Colonic mucosa (tissue), 4 donors: ENCODE measurements around the gene CAMTA1. TPM values are rescaled to one million over a fixed set of nuclear protein-coding genes. Genes with fewer than 3 reads are reported as not detected.

Experiments
- DNase-seq: peaks from one replicate; pipeline ENCODE4 v3.0.0-alpha.2; 2020
- H3K27ac ChIP-seq: fragments of 200-600 bp; one replicate; pipeline ENCODE4 v1.8.0; 2021
- H3K27me3 ChIP-seq: fragments of 200-600 bp; one replicate; pipeline ENCODE4 v1.8.0; 2021
- H3K36me3 ChIP-seq: fragments of 200-600 bp; one replicate; pipeline ENCODE4 v1.8.0; 2021
- H3K4me1 ChIP-seq: fragments of 200-600 bp; one replicate; pipeline ENCODE4 v1.8.0; 2021; ENCODE audit warnings: mild to moderate bottlenecking
- H3K4me3 ChIP-seq: fragments of 200-600 bp; one replicate; pipeline ENCODE4 v1.8.0; 2021
- H3K9ac ChIP-seq, 2 donors: one replicate each; pipeline ENCODE4 v1.7.0; 2013; ENCODE audit warnings: control low read depth in 2 of 2, low read depth in 2 of 2, low read length in 2 of 2
- H3K9me3 ChIP-seq: fragments of 200-600 bp; one replicate; pipeline ENCODE4 v1.8.0; 2021
- CTCF ChIP-seq: fragments of 200-600 bp; IDR thresholded peaks from one replicate; pipeline ENCODE4 v1.8.0; 2022; ENCODE audit warnings: antibody characterized with exemption, mild to moderate bottlenecking
- intact Hi-C: fragments of 100-400 bp; cut with DNase I; formaldehyde crosslinking; loops from one replicate; pipeline ENCODE4 v1.14.1; 2022
- total RNA-seq, 2 donors: library from RNA; stranded (reverse); fragmentation: NEBNext Ultra II Directional in 1 of 2; extraction: Animal tissue kit (Norgen Biotek cat#: 25700) in 1 of 2; gene quantifications; one replicate each; pipeline ENCODE4 v1.2.1, GENCODE V29; 2021
- donor health status: healthy.
- donor health status: DM: no; HTN: no; CAD: no.
- donor health status: DM: no; HTN: no; CAD: no.

The CAMTA1 gene
- total RNA-seq, 2 donors from 2014 or later: 76.8 to 92.8 TPM

- Histone ChIP-seq H3K36me3 (no peaks in the 10 kb centered on the region), H3K27ac (no peak overlapping the region), H3K9ac (no peak overlapping the region), H3K4me3 (no peak overlapping the region), H3K9me3 (no peaks in the 10 kb centered on the region), H3K27me3 (no peaks in the 10 kb centered on the region), H3K4me1 (no peaks in the 10 kb centered on the region)
- TF ChIP-seq CTCF: no peak
- DNase-seq: no peak
- intact Hi-C loops: no loop called here
These were observed 828.0 kb downstream of the CAMTA1 start for GRCh38 chr1:7613106-7613850.

- H3K4me1 ChIP-seq: no peaks in the 10 kb centered on the region
- no peak for TF ChIP-seq CTCF
- intact Hi-C loops: no loop called here
- no peak for DNase-seq
- H3K9ac ChIP-seq: no peak overlapping the region
- no peak overlapping the region for H3K4me3 ChIP-seq
- H3K27ac ChIP-seq: no peak overlapping the region
- H3K9me3 ChIP-seq: no peaks in the 10 kb centered on the region
- H3K36me3 ChIP-seq: no peaks in the 10 kb centered on the region
- no peaks in the 10 kb centered on the region for H3K27me3 ChIP-seq
These were observed 828.6 kb downstream of the CAMTA1 start for GRCh38 chr1:7613851-7614205.

GRCh38 chr1:7614576-7615074, 829.4 kb downstream of the CAMTA1 start:
- H3K9ac ChIP-seq: no peak overlapping the region
- H3K27me3 ChIP-seq: no peaks in the 10 kb centered on the region
- intact Hi-C loops: no loop called here
- H3K4me1 ChIP-seq: no peaks in the 10 kb centered on the region
- TF ChIP-seq CTCF: no peak
- H3K9me3 ChIP-seq: no peaks in the 10 kb centered on the region
- H3K36me3 ChIP-seq: no peaks in the 10 kb centered on the region
- H3K27ac ChIP-seq: no peak overlapping the region
- DNase-seq: no peak
- no peak overlapping the region for H3K4me3 ChIP-seq

GRCh38 chr1:7615138-7615537, 829.9 kb downstream of the CAMTA1 start:
- intact Hi-C loops: no loop called here
- H3K27ac ChIP-seq: no peak overlapping the region
- H3K9ac ChIP-seq: no peak overlapping the region
- no peak overlapping the region for H3K4me3 ChIP-seq
- H3K4me1 ChIP-seq: no peaks in the 10 kb centered on the region
- no peaks in the 10 kb centered on the region for H3K9me3 ChIP-seq
- H3K36me3 ChIP-seq: no peaks in the 10 kb centered on the region
- H3K27me3 ChIP-seq: no peaks in the 10 kb centered on the region
- DNase-seq: no peak
- TF ChIP-seq CTCF: no peak

GRCh38 chr1:7616076-7616832, 831.0 kb downstream of the CAMTA1 start:
- no peak for TF ChIP-seq CTCF
- Histone ChIP-seq H3K9ac (no peak overlapping the region), H3K27me3 (no peaks in the 10 kb centered on the region), H3K4me1 (no peaks in the 10 kb centered on the region), H3K9me3 (no peaks in the 10 kb centered on the region), H3K27ac (no peak overlapping the region), H3K4me3 (no peak overlapping the region), H3K36me3 (no peaks in the 10 kb centered on the region)
- peak; percentile 33 for DNase-seq
- intact Hi-C loops: no loop called here
